ENCODE measurements around the gene CSRP1. TPM values are rescaled to one million over a fixed set of nuclear protein-coding genes. Genes with fewer than 3 reads are reported as not detected.
A peak's percentile ranks its signal among the peaks of the same experiment; 100 is the strongest.

Gene CSRP1
- total and polyA plus RNA-seq, 2 of the 13 experiments (the other 11 are each of a cell fraction or from before 2014, with no cell fraction given), result 17.7 to 68.9 TPM

- TF ChIP-seq SKIL (CRISPR knock-in tag; IDR thresholded peaks at IDR 0.05; ENCODE audit: borderline replicate concordance), result no peak
- TF ChIP-seq NFE2L2 (IDR thresholded peaks at IDR 0.05; ENCODE audit: low read length), result no peak
- TF ChIP-seq ZNF710 (CRISPR knock-in tag; IDR thresholded peaks at IDR 0.05; ENCODE audit: borderline replicate concordance), result no peak; the same call in 1 of the 2 replicates
- no peak for TF ChIP-seq CERS6 (CRISPR knock-in tag; IDR thresholded peaks at IDR 0.05)
- no peak for TF ChIP-seq ZNF326 (CRISPR knock-in tag; IDR thresholded peaks at IDR 0.05; ENCODE audit: borderline replicate concordance)
- 0 out of 2 replicates have a peak, but pooled peaks have one; percentile 38 for TF ChIP-seq TOPORS (CRISPR knock-in tag; IDR thresholded peaks at IDR 0.05)
- no peak for TF ChIP-seq ZBTB26 (CRISPR knock-in tag; IDR thresholded peaks at IDR 0.05; ENCODE audit: borderline replicate concordance)
- TF ChIP-seq ZNF552 (CRISPR knock-in tag; IDR thresholded peaks at IDR 0.05; ENCODE audit: borderline replicate concordance), result 0 out of 2 replicates have a peak, but pooled peaks have one; percentile 29
- TF ChIP-seq SP2 (CRISPR knock-in tag; IDR thresholded peaks at IDR 0.05), result no peak
- peak; percentile 50; the same call in 1 of the 2 replicates for TF ChIP-seq ELF3 (CRISPR knock-in tag; IDR thresholded peaks at IDR 0.05)
- peak; percentile 25; the same call in 1 of the 2 replicates for TF ChIP-seq ZNF607 (CRISPR knock-in tag; IDR thresholded peaks at IDR 0.05; ENCODE audit: borderline replicate concordance)
- no peak for TF ChIP-seq RFXAP (CRISPR knock-in tag; IDR thresholded peaks at IDR 0.05; ENCODE audit: borderline replicate concordance)
- TF ChIP-seq E2F1 (CRISPR knock-in tag; IDR thresholded peaks at IDR 0.05), result no peak
- no peak for TF ChIP-seq SRSF4 (IDR thresholded peaks at IDR 0.05; ENCODE audit: low read depth, low read length, poor library complexity, severe bottlenecking)
- TF ChIP-seq ZNF652 (CRISPR knock-in tag; IDR thresholded peaks at IDR 0.05; ENCODE audit: borderline replicate concordance, low read depth), result no peak
- TF ChIP-seq BATF2 (CRISPR knock-in tag; IDR thresholded peaks at IDR 0.05), result no peak
- TF ChIP-seq HMGXB4 (CRISPR knock-in tag; IDR thresholded peaks at IDR 0.05; ENCODE audit: borderline replicate concordance in 1 of 2, low read depth in 1 of 2), result no peak
Measured at GRCh38 chr1:201495551-201496295, 11.2 kb downstream of the CSRP1 start (continued).
